H1 (cell line): ENCODE data around the gene ZNF581. TPM values are rescaled to one million over a fixed set of nuclear protein-coding genes. Genes with fewer than 3 reads are reported as not detected.

ENCODE experiments used
- CTCF ChIA-PET: fragments of 300-600 bp; sonication (Branson Sonifier 250); formaldehyde crosslinking; loops from one replicate; lab custom pipeline; 2021; ENCODE audit not compliant: partially characterized antibody; lab: Charles Lee
- POLR2A ChIA-PET: fragments of 300-600 bp; sonication (Branson Sonifier 250); formaldehyde crosslinking; loops from one replicate; lab custom pipeline; 2021; ENCODE audit warnings: inconsistent platforms; ENCODE audit not compliant: partially characterized antibody; lab: Charles Lee
- DNase-seq, 2 experiments: peaks; one replicate each; pipeline versions ENCODE4 v3.0.0 to v3.0.0-alpha.2; 2010 to 2022; ENCODE audit warnings: low spot score in 2 of 2, low read depth in 1 of 2, mixed read lengths in 1 of 2
- FAIRE-seq: peaks from 2 replicates; lab custom pipeline; 2011; peaks lifted over from hg19 to GRCh38; lab: Jason Lieb, UNC
- H2AFZ ChIP-seq: 2 replicates; pipeline ENCODE4 v1.8.1; 2012; ENCODE audit warnings: low read length, inconsistent platforms
- H2AK5ac ChIP-seq: 2 replicates; pipeline ENCODE4 v1.6.1; 2013; ENCODE audit warnings: low read depth, low read length
- H2BK120ac ChIP-seq: replicated peaks from 2 replicates; pipeline ENCODE3; 2013; ENCODE audit warnings: low read depth, low read length, inconsistent platforms
- H2BK12ac ChIP-seq: 2 replicates; pipeline ENCODE4 v1.6.1; 2013; ENCODE audit warnings: low read depth, low read length
- H2BK15ac ChIP-seq: 2 replicates; pipeline ENCODE4 v1.6.1; 2013; ENCODE audit warnings: low read length
- H2BK20ac ChIP-seq: 2 replicates; pipeline ENCODE4 v1.6.1; 2013; ENCODE audit warnings: low read length
- H2BK5ac ChIP-seq: 2 replicates; pipeline ENCODE4 v1.6.1; 2013; ENCODE audit warnings: low read depth, low read length
- H3K14ac ChIP-seq: 2 replicates; pipeline ENCODE4 v1.6.1; 2013; ENCODE audit warnings: inconsistent platforms; ENCODE audit not compliant: insufficient read length
- H3K18ac ChIP-seq: 2 replicates; pipeline ENCODE4 v1.6.1; 2013; ENCODE audit warnings: low read length; ENCODE audit errors: extremely low read depth
- H3K23ac ChIP-seq: 2 replicates; pipeline ENCODE4 v1.6.1; 2013; ENCODE audit warnings: inconsistent platforms; ENCODE audit not compliant: insufficient read length
- H3K23me2 ChIP-seq: 2 replicates; pipeline ENCODE4 v1.6.1; 2013; ENCODE audit warnings: low read depth, low read length
- H3K27ac ChIP-seq: 2 replicates; pipeline ENCODE4 v1.6.1; 2011; ENCODE audit warnings: low read depth, low read length, inconsistent platforms
- H3K27me3 ChIP-seq, 4 experiments: replicated peaks in 1 of 4; 1 replicate in 1 of 4; 2 replicates in 3 of 4; pipeline versions ENCODE4 v1.6.1 to v1.8.1; 2011 to 2013; ENCODE audit warnings: low read length in 3 of 4, mild to moderate bottlenecking in 3 of 4, inconsistent platforms in 2 of 4, mixed read lengths in 2 of 4, moderate library complexity in 1 of 4; ENCODE audit not compliant: control insufficient read depth in 3 of 4, insufficient read depth in 3 of 4; ENCODE audit errors: extremely low read depth in 1 of 4
- H3K36me3 ChIP-seq, 4 experiments: 2 replicates each; pipeline versions ENCODE4 v1.6.1 to v1.8.1; 2011 to 2013; ENCODE audit warnings: mild to moderate bottlenecking in 4 of 4, low read length in 3 of 4, moderate library complexity in 2 of 4, control low read depth in 1 of 4, inconsistent platforms in 1 of 4; ENCODE audit not compliant: insufficient read depth in 4 of 4, control insufficient read depth in 2 of 4
- H3K4ac ChIP-seq: replicated peaks from 2 replicates; pipeline ENCODE3; 2013; ENCODE audit warnings: low read length, low read depth, mixed read lengths, inconsistent platforms; ENCODE audit not compliant: insufficient read length
- H3K4me1 ChIP-seq, 4 experiments: replicated peaks in 1 of 4; 1 replicate in 1 of 4; 2 replicates in 3 of 4; pipeline versions ENCODE4 v1.6.1 to v1.8.1; 2011 to 2013; ENCODE audit warnings: low read length in 3 of 4, inconsistent platforms in 2 of 4, mixed read lengths in 1 of 4; ENCODE audit not compliant: insufficient read depth in 4 of 4, control insufficient read depth in 3 of 4
- H3K4me2 ChIP-seq, 2 experiments: 2 replicates each; pipeline versions ENCODE4 v1.6.1 to v1.8.1; 2011 to 2013; ENCODE audit warnings: low read depth in 2 of 2, low read length in 2 of 2, control low read depth in 1 of 2, inconsistent platforms in 1 of 2, mild to moderate bottlenecking in 1 of 2; ENCODE audit not compliant: insufficient read depth in 1 of 2
- H3K4me3 ChIP-seq, 4 experiments: fragments of 200-600, 300-600 bp in 1 of 4; sonication (generic), shearing (Covaris generic), sonication (Bioruptor Twin) in 1 of 4; 2 replicates each; pipeline versions ENCODE4 v1.5.1 to v1.8.1; 2011 to 2016; ENCODE audit warnings: low read length in 4 of 4, low read depth in 3 of 4, control low read depth in 2 of 4, inconsistent platforms in 2 of 4, mild to moderate bottlenecking in 2 of 4, mixed read lengths in 1 of 4, moderate library complexity in 1 of 4; ENCODE audit not compliant: insufficient read depth in 2 of 4; ENCODE audit errors: extremely low read depth in 1 of 4
- H3K56ac ChIP-seq: replicated peaks from 2 replicates; pipeline ENCODE3; 2013; ENCODE audit warnings: low read depth, mild to moderate bottlenecking, mixed read lengths, low read length, inconsistent platforms; ENCODE audit not compliant: insufficient read length
- H3K79me1 ChIP-seq: 2 replicates; pipeline ENCODE4 v1.6.1; 2013; ENCODE audit warnings: low read depth, low read length, control low read depth
- H3K79me2 ChIP-seq, 2 experiments: 2 replicates each; pipeline versions ENCODE4 v1.6.1 to v1.8.1; 2012 to 2013; ENCODE audit warnings: low read length in 2 of 2, mild to moderate bottlenecking in 2 of 2, inconsistent platforms in 1 of 2; ENCODE audit not compliant: insufficient read depth in 2 of 2, control insufficient read depth in 1 of 2
- H3K9ac ChIP-seq, 4 experiments: replicated peaks in 1 of 4; 1 replicate in 1 of 4; 2 replicates in 3 of 4; pipeline versions ENCODE4 v1.6.1 to v1.8.1; 2011 to 2013; ENCODE audit warnings: low read depth in 3 of 4, low read length in 3 of 4, control low read depth in 2 of 4, mild to moderate bottlenecking in 2 of 4, moderate library complexity in 2 of 4, inconsistent platforms in 1 of 4; ENCODE audit errors: extremely low read depth in 1 of 4
- H3K9me3 ChIP-seq, 2 experiments: 2 replicates each; pipeline versions ENCODE4 v1.6.1 to v1.8.1; 2012 to 2013; ENCODE audit warnings: mild to moderate bottlenecking in 2 of 2, moderate library complexity in 2 of 2, control low read depth in 1 of 2, inconsistent platforms in 1 of 2, low read depth in 1 of 2, low read length in 1 of 2, mixed read lengths in 1 of 2; ENCODE audit not compliant: insufficient read depth in 2 of 2
- H4K20me1 ChIP-seq, 2 experiments: replicated peaks in 1 of 2; 2 replicates each; pipeline versions ENCODE3 to v1.8.1; 2011 to 2013; ENCODE audit warnings: inconsistent platforms in 2 of 2, low read length in 2 of 2, mild to moderate bottlenecking in 1 of 2; ENCODE audit not compliant: insufficient read depth in 2 of 2, control insufficient read depth in 1 of 2
- H4K5ac ChIP-seq: 2 replicates; pipeline ENCODE4 v1.6.1; 2013; ENCODE audit warnings: low read length, low read depth, mixed read lengths, inconsistent platforms; ENCODE audit not compliant: insufficient read length
- H4K8ac ChIP-seq: 2 replicates; pipeline ENCODE4 v1.8.0; 2013; ENCODE audit warnings: mild to moderate bottlenecking, moderate library complexity, low read length, inconsistent platforms; ENCODE audit not compliant: insufficient read depth; ENCODE audit errors: extremely low read depth
- H4K91ac ChIP-seq: replicated peaks from 2 replicates; pipeline ENCODE3; 2013; ENCODE audit warnings: low read length, mixed read lengths, inconsistent platforms; ENCODE audit not compliant: insufficient read length
- CBX8 ChIP-seq: fragments of 300-800, 300-1000 bp; sonication (generic); IDR thresholded peaks from 2 replicates; pipeline ENCODE4 v1.7.1; 2016; ENCODE audit warnings: low read depth, low read length, borderline replicate concordance
- HDAC2 ChIP-seq, 2 experiments: fragments of 300-600 bp in 1 of 2; sonication (generic) in 1 of 2; IDR thresholded peaks; 2 replicates each; pipeline ENCODE4 v1.6.1; 2011 to 2012; ENCODE audit warnings: low read depth in 2 of 2, low read length in 2 of 2, mild to moderate bottlenecking in 2 of 2, moderate library complexity in 2 of 2, borderline replicate concordance in 1 of 2, inconsistent platforms in 1 of 2
- JUND ChIP-seq: IDR thresholded peaks from 2 replicates; pipeline ENCODE4 v1.6.1; 2011; ENCODE audit warnings: mild to moderate bottlenecking, improper control_type of control experiment, low read length
- SIN3A ChIP-seq, 2 experiments: IDR thresholded peaks in 1 of 2; conservative IDR thresholded peaks in 1 of 2; 2 replicates each; pipeline ENCODE4 v1.6.1; 2011 to 2012; ENCODE audit warnings: low read length in 2 of 2, improper control_type of control experiment in 1 of 2, low read depth in 1 of 2, mild to moderate bottlenecking in 1 of 2
- SUZ12 ChIP-seq: fragments of 200-600 bp; sonication (generic); IDR thresholded peaks from 2 replicates; pipeline ENCODE4 v1.6.1; 2012; ENCODE audit warnings: mild to moderate bottlenecking, inconsistent platforms, low read length, moderate library complexity, mixed read lengths
- WGBS, 2 experiments: shearing (Covaris generic) in 1 of 2; methylation state at CpG; one replicate each; pipeline versions ENCODE4 v1.1.6 to v1.1.7; 2013 to 2015; ENCODE audit warnings: low lambda C conversion rate in 2 of 2, mixed read lengths in 2 of 2, inconsistent platforms in 1 of 2, low coverage in 1 of 2, missing lambda C conversion rate in 1 of 2; ENCODE audit not compliant: insufficient replicate concordance in 2 of 2, insufficient coverage in 1 of 2, insufficient read length in 1 of 2; ENCODE audit errors: extremely low coverage in 1 of 2, missing lambda C conversion rate in 1 of 2; 5-methylcytosine and 5-hydroxymethylcytosine counted together
- polyA plus RNA-seq, 7 experiments: library from polyadenylated mRNA; depleted of rRNA in 3 of 7; stranded (reverse) in 5 of 7; unstranded in 2 of 7; fragments of >200 nt in 5 of 7; fragments of 200-250 nt in 2 of 7; gene quantifications; 1 replicate in 5 of 7; 2 replicates in 1 of 7; 4 replicates in 1 of 7; pipeline versions ENCODE4 v1.2.1 to v1.2.3, GENCODE V29; 2011 to 2013; ENCODE audit warnings: missing spikeins in 2 of 7, mixed read lengths in 2 of 7
- total RNA-seq: library from RNA; stranded (reverse); fragmentation: NEBNext Ultra II Directional; extraction: Animal tissue kit (Norgen Biotek cat#: 25700); gene quantifications from 2 replicates; pipeline ENCODE4 v1.2.1, GENCODE V29; 2021

ZNF581 gene
- total and polyA plus RNA-seq, 2 of the 8 experiments (the other 6 are each of a cell fraction or from before 2014, with no cell fraction given) = 73.0 to 76.1 TPM

GRCh38 chr19:55611983-55612645 is 31.3 kb upstream of the ZNF581 start:
- peaks cover 4% of the 10 kb centered on the region; the same call in 1 of the 2 replicates for H3K79me1 ChIP-seq
- no peak overlapping the region for H2BK20ac ChIP-seq
- H3K4me3 ChIP-seq = no peak overlapping the region
- peaks cover 0 to 30% (median 1%) of the 10 kb centered on the region in 4 experiments; a peak in 4 of 8 replicates for H3K36me3 ChIP-seq
- H4K8ac ChIP-seq = no peak overlapping the region
- no peak overlapping the region for H2BK12ac ChIP-seq
- H3K27me3 ChIP-seq = no peaks in the 10 kb centered on the region
- H3K14ac ChIP-seq = no peak overlapping the region
- no peak overlapping the region for H2AFZ ChIP-seq
- H2BK15ac ChIP-seq = no peak overlapping the region
- H4K5ac ChIP-seq = no peak overlapping the region
- peaks cover 4 to 26% of the 10 kb centered on the region in 2 experiments for H4K20me1 ChIP-seq
- POLR2A ChIA-PET = interaction anchor here (0.9 to 4.3 kb wide), 7 partner anchors 9 to 53 kb away, joined by 3 to 32 read pairs (median 3); partner anchors contain the start of genes FIZ1, ZNF524 and ZNF784
- peaks cover 0 to under 1% of the 10 kb centered on the region in 2 experiments; a peak in 1 of 4 replicates for H3K79me2 ChIP-seq
- no peak overlapping the region for H3K9ac ChIP-seq
- WGBS, 2 experiments = 94% methylated on average over 3 of the region's 3 CpGs; no CpG with 5 or more reads in 1 of the 2 experiments
- H3K9me3 ChIP-seq = no peaks in the 10 kb centered on the region; a peak in 1 of 4 replicates
- H3K23me2 ChIP-seq = no peaks in the 10 kb centered on the region
- no peak for DNase-seq
- no peak overlapping the region for H3K4ac ChIP-seq
- H3K18ac ChIP-seq = no peak overlapping the region
- no peak overlapping the region for H2AK5ac ChIP-seq
- H3K56ac ChIP-seq = no peak overlapping the region
- no peak for TF ChIP-seq SUZ12
- TF ChIP-seq JUND = no peak
- TF ChIP-seq SIN3A (conservative IDR thresholded peaks at IDR 0.05 in 1 of 2, IDR thresholded peaks at IDR 0.05 in 1 of 2; ENCODE audit: low read depth in 1 of 2, low read length in 2 of 2) = no peak
- TF ChIP-seq HDAC2 (IDR thresholded peaks at IDR 0.05; ENCODE audit: borderline replicate concordance in 1 of 2, low read depth in 2 of 2, low read length in 2 of 2) = no peak
- no peak for TF ChIP-seq CBX8
- no peak overlapping the region for H2BK5ac ChIP-seq
- H3K27ac ChIP-seq = no peak overlapping the region
- H3K4me2 ChIP-seq = no peak overlapping the region
- no peaks in the 10 kb centered on the region for H3K4me1 ChIP-seq
- FAIRE-seq = no peak
- no peak overlapping the region for H4K91ac ChIP-seq
- H2BK120ac ChIP-seq = no peak overlapping the region
- CTCF ChIA-PET = interaction anchor here (1.1 to 1.5 kb wide), 3 partner anchors 13 to 92 kb away, joined by 3 read pairs; partner anchors contain the start of genes FIZ1 and ZNF524
- H3K23ac ChIP-seq = no peak overlapping the region
